Left hindlimb (tissue), 1 donor: ENCODE results near the gene CAV1.

Experiments used
- DNase-seq: peaks from one replicate; pipeline ENCODE4 v3.0.0-alpha.2; 2018

The CAV1 gene

DNA sequence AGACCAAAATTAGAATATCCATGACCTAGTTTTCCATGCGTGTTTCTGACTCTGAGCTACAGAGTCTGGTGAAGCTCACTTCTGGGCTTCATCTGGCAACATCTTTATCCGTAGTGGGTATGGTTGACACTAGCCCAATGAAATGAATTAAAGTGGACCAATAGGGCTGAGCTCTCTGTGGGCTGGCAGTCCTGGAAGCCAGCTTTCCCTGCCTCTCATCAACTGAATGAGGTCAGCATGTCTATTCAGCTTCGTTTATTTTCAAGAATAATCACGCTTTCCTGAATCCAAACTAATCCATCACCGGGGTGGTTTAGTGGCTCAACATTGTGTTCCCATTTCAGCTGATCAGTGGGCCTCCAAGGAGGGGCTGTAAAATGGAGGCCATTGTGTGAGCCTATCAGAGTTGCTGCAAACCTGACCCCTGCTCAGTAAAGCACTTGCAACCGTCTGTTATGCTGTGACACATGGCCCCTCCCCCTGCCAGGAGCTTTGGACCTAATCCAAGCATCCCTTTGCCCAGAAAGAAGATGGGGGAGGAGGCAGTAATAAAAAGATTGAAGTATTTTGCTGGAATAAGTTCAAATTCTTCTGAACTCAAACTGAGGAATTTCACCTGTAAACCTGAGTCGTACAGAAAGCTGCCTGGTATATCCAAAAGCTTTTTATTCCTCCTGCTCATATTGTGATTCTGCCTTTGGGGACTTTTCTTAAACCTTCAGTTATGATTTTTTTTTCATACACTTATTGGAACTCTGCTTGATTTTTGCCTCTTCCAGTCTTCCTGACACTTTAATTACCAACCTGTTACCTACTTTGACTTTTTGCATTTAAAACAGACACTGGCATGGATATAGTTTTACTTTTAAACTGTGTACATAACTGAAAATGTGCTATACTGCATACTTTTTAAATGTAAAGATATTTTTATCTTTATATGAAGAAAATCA lies 35.5 kb downstream of the CAV1 start:
- DNase-seq = no peak

DNA sequence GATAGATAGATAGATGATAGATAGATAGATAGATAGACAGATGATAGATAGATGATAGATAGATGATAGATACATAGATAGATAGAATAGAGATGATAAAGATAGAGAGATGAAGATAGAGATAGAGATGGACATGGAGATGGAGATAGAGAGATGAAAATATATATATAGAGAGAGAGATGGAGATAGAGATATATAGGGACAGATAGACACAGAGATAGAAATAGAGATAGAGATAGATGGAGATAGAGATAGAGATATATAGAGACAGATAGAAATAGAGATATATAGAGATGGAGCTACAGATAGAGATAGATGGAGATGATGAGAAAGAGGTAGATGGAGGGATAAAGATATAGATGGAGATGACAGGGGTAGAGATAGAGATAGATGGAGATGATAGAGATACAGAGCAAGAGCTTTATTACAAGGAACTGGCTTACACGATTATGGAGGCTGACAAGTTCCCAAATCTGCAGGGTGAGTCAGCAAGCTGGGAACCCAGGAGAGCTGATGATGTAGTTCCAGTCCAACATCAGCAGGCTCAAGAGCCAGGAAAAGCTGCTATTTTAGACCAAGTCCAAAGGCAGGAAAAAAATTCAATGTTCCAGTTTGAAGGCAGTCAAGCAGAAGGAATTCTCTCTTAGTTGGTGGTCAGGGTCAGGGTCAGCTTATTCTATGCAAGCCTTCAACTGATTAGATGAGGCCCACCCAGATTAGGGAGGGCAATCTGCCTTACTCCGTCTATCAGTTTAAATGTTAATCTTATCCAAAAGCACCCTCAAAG lies 37.1 kb downstream of the CAV1 start:
- DNase-seq = no peak

DNA sequence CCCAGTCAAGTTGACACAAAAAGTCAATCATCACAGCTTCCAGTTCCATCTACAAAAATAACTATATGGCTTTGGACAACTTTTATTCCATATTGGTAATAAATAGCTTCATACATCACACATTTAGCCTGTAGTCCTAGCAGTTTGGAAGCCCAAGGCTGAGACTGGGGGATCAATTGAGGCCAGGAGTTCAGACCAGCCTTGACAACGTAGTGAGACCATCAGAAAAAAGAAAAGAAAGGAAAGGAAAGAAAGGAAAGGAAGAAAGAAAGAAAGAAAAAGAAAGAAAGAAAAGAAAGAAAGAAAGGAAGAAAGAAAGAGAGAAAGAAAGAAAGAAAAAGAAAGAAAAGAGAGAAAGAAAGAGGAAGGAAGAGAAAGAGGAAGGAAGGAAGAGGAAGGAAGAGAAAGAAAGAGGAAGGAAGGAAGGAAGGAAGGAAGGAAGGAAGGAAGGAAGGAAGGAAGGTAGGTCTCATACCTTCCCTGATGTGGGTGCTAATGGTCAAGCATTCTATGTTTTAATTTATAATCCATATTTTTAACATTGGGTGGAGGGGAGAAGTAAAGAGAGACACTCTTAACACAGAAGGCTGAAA lies 37.8 kb downstream of the CAV1 start:
- no peak for DNase-seq

DNA sequence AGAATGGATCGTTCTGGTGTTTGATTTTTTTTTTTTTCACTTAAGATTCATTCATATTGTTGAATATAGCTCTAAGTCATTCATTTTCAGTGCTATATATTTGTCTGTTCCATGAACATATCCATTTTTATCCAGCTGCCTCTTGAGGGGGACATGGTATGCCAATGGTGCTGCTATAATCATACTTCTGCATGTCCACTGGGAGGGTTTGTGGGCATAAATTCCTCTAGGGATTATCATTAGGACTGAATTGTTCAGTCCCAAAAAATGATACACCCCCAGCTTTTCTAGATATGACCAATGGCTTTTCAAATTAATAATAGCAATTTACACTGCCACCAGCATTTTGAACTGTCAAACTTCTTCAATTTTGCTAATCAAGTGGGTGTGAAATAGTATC lies 41.1 kb downstream of the CAV1 start:
- DNase-seq = no peak

- DNase-seq = no peak
Measured at GRCh38 chr7:116566666-116567065, 41.8 kb downstream of the CAV1 start.

GRCh38 chr7:116569737-116570136 lies 44.9 kb downstream of the CAV1 start:
- no peak for DNase-seq

- DNase-seq = no peak
Measured at GRCh38 chr7:116570306-116570705, 45.5 kb downstream of the CAV1 start.

DNA sequence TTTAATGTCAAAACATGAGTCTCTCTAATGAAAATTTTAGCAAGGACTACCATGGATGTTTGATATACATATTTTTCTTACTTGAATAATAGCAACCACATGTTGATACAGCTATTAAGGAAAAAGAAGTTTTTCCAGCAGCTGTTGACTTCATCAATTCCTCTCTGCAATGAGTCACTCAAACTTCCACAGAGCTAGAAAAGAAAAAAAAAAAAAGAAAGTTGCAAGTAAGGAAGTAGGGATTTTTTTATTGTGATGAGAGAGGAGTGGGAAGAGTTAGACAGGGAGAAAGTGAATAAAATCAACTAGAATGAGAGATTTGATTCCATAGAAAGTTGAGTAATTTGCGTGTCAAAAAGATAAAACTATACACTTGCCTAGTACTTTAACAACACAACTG lies 46.2 kb downstream of the CAV1 start:
- DNase-seq = no peak

DNA sequence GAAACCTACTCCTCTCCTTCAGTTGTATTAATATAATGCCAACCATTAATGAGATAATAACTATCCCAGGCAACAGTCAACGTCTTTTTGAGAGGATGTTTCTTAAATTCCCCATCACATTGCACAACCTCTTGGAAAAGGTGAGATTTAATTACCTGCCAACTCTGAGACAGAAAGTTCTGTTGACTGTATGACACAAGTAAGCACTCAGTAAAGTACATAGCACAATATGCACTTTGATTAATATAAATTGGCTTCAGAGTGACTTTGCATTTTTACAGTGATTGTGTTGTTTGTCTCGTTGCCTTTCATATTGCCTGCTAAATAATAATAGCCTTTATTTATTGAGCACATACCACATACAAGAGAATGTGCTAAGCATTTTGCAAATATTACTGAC lies 46.7 kb downstream of the CAV1 start:
- DNase-seq = no peak

DNA sequence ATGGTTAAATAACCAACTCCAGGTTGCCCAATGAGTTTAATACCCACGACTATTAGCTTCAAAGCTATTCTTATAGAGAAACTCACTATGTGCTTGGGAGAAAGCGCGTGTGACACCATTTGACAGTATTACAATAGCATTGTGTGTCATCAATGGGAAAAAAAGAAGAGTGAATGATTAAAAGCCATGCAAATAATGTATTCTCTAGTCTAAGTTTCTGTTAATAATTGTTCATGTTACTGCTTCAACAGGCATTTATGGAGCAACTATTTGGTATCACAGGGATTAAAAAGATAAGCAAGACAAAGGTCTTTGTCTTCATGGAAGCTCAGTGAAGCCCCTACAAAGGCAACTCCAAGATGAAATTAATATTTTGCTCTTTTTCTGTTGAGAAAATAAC lies 47.2 kb downstream of the CAV1 start:
- no peak for DNase-seq

- DNase-seq = no peak
Measured at GRCh38 chr7:116573541-116573940, 48.7 kb downstream of the CAV1 start.

- DNase-seq = no peak
Measured at GRCh38 chr7:116574025-116574822, 49.4 kb downstream of the CAV1 start.

- DNase-seq = no peak
Measured at GRCh38 chr7:116575853-116576252, 51.0 kb downstream of the CAV1 start.

DNA sequence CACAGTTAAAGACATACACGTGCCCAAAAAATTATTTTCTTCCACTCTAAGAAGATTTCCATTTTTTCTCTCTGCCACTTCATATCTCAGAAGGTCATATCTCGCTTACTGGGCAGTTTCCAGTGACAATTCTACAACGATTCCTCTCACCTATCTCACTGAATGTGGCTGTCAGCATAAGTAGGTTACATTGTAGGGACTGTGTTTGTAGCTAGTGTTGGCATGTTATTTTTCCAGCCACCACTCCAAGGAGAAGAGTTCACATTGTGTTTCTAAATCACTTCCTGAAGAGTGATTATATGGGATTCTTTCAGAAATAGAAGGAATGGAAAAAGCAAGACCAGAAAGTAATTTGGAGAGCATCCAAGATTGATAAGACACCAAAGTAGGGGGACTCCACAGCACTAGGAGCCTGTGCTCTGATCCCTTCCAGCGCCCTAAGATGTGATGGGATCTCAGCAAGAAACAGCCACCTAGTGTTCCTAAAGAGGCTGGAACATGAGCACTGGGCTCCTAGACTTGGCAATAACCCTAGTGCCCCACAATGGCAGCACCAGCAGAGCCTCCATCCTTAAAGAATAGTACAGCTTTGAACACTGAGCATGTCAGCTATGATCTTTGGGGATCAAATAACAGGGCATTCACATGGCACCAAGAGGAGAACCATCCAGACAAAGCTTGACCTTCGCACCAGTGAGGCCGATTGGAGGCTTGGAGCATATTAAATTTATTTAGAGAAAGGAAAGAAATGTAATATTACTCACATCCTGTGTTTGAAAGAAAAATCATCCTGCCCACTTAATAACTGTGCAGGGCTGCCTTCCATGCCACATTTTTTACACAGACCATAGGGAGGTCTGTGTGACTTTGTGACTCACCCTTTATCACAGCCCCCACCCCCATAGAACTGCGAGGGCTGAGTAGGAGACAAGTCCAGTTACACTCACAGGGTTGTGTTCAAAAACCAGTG lies 51.8 kb downstream of the CAV1 start:
- no peak for DNase-seq

- DNase-seq = no peak
Measured at GRCh38 chr7:116577320-116577871, 52.6 kb downstream of the CAV1 start.

DNA sequence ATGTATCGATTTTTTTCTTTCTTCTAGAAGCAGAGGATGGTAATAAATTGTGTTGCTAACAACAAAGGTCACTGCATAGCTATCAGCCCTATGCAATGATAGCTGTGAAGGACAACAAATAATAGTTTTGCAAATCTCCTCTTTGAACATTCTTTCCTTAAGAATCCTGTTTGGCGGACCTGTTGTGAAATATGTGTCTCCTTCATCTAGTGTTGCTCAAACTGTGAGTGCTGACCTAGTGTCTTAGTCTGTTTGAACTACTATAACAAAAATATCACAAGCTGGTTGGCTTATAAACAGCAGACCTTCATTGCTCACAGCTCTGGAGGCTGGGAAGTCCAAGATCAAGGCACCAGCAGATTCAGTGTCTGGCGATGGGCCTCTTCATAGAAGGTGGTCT lies 53.7 kb downstream of the CAV1 start:
- DNase-seq = no peak

DNA sequence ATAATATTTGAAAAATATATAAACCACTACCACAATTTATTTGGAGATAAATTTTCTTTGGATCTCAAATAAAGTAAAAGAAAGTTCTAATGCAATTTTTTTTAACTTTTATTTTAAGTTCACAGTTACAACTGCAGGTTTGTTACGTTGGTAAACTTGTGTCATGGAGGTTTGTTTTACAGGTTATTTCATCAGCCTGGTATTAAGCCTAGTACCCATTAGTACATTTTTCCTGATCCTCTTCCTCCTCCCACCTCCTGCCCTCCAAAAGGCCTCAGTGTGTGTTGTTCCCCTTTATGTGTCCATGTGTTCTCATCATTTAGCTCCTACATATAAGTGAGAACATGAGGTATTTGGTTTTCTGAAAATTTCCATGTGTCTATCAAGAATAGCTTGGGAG lies 54.5 kb downstream of the CAV1 start:
- no peak for DNase-seq

GRCh38 chr7:116579835-116580234 lies 55.0 kb downstream of the CAV1 start:
- DNase-seq = no peak

DNA sequence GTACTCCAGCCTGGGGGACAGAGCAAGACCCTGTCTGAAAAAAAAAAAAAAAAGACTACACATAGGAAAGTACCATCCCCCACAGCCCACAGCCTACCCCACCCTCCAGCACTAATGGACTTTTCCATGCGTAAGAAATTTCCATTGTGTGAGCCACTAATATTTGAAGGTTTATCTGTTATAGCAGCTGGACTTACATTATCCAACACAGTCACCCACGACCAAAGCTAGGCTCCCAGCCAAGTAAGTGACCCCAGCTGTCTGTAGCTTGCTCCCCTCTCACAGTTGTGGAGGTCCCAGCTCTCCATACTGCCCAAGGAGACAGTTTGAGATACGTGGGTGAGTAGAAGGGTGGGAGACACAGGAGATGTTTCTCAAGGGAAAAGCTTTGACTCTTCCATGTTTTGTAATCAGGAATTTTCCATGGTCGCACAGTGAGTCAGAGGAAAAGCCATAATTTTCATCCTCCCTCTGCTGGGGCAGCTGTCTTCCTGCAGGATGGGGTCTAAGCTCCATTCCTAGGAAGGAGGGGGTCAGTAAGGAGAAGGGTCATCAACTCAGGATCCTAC lies 57.4 kb downstream of the CAV1 start:
- no peak for DNase-seq

DNA sequence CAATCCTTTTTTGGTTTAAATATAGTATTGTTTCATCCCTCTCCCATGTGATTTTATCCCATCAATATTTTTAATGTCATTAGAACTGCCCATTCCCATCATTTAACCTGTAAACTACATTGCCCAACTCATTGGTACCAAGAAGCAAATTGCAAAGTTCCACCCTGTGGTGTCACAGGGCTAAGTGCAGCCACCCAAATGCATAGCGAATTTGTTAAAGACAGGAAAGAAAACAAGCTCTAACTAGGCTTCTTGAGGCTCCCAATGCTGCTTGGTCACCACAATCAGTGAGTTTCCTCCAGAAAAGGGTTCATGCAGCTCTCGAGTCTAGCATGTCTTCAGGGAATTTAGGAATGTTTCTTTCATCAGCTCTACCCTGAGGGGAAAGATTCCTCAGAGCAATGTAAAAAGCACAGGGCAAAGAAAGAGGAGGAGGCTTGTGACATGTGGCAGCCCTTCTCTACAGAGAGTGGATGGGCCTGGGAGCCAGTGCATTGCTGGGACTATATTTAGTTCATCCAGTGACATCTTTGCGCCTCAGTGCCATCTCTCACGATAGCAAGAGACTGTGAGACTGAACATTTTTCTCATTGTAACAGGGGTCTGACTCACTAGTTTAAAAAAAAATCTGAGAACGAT lies 58.1 kb downstream of the CAV1 start:
- no peak for DNase-seq
